GM19395 (cell line): Measurements from ENCODE around the gene KCNJ2.

Experiments
- ATAC-seq: cut with Tn5 transposase; IDR thresholded peaks from one replicate; pipeline ENCODE4 v1.9.1; 2021; ENCODE audit warnings: mild to moderate bottlenecking, moderate library complexity; ENCODE audit not compliant: unreplicated experiment

Gene KCNJ2

DNA sequence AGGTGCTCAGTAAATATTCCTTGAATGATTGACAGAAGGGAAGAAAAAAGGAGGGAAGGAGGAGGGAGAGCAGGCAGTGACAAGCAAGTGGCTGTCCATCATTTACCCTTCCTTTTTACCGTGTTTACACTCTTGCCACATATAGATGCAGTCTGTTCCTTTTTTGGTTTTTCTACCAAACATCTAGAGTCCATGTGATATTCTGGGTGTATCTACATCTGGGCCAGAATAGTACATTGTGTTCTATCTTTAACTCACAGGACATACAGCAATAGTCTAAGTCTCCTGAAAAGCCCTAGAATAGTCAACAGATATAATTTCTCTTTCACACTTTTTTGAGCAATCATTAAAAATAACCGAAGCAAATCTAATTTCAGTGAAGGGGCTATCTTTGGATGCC, 33.5 kb downstream of the KCNJ2 start:
- no peak for ATAC-seq

DNA sequence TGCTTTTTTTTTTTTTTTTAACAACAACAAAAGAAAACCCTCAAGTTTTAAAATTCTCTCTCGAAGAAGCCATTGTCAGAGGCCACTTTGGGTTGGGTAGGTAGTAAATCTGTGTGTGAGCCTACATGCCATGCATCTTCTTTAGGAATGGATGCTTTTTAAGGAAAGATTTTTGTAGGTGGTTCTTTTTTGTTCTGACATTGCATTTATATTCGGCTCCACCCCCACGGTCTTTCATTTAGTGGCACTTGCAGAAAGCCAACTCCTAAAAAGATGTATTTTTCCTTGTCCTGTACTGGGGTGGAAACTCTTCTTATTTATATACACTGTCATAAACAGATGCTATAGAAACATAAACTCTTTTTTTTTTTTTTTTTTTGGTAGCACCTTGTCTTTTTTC, 35.1 kb downstream of the KCNJ2 start:
- ATAC-seq = no peak

GRCh38 chr17:70205401-70205800, 36.1 kb downstream of the KCNJ2 start:
- ATAC-seq = no peak

DNA sequence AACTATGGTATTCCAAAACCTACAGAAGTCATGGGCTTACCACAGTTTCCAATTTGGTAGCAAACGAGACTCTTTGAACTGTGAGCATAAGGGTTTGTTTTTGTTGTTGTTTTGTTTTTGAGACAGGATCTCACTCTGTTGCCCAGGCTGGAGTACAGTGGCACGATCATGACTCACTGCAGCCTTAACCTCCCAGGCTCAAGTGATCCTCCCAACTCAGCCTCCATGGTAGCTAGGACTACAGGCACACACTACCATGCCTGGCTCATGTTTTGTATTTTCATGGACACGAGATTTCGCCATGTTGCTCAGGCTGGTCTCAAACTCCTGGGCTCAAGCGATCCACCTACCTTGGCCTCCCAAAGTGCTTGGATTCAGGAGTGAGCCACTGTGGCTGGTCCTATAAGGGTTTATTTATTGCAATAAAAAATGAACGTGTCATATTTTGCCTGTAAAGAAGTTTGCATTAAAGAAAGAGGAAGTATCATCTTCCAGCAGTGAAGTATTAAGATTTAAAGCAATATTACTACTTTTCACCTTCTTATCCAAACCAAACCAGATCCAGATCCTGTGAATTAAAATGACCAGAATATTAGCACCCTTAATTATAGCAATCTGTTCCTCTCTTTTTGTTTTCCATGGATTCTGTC, 37.2 kb downstream of the KCNJ2 start:
- ATAC-seq = no peak

DNA sequence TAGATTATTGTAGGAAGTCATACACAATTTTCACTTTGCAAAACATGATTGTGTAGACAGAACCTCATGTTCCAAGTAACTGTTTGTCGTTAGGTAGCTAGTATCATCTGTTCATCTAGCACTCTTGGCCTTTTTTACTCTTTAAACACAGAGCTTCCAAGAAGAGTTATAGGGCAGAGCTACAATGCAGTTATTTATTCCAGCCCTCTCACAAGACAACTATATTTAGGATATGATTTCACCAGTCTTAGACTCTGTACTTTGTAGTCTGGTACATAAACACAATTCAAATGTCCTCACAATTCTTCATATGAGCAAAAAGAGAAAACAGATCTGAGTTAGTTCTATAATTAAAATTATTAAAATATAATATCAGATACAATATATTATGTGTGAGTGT, 37.9 kb downstream of the KCNJ2 start:
- ATAC-seq = no peak

DNA sequence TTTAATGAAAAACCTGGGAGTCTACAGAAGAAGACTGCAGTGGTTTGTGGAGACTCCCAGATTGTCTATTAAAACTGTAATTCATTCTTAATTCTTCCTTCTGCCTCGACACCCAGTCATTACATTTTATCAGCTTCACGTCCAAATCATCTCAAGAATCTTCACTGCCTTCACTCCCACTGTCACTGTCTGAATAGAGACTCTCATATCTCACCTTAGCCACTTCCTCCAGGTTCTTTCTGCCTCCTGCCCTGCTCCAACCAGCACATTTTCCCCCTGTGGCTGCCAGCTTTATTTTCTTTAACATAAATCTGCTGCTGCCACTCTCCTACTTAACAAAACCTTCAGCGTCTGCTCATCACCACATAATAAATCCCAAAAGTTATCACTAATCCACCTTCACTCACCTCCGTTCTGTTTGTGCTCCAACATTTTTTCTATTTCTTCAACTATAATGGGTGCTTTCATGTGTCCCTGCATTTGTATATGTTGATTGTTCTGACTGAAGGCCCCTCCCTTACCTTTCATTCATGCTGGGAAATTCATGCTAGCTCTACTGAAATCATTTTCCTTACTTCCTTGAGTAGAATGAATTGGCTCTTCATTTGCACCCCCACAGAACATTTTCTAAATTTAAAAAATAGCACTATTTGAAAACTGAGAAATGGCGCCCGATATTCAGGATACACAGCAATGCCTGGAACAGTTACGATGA, 38.9 kb downstream of the KCNJ2 start:
- no peak for ATAC-seq

DNA sequence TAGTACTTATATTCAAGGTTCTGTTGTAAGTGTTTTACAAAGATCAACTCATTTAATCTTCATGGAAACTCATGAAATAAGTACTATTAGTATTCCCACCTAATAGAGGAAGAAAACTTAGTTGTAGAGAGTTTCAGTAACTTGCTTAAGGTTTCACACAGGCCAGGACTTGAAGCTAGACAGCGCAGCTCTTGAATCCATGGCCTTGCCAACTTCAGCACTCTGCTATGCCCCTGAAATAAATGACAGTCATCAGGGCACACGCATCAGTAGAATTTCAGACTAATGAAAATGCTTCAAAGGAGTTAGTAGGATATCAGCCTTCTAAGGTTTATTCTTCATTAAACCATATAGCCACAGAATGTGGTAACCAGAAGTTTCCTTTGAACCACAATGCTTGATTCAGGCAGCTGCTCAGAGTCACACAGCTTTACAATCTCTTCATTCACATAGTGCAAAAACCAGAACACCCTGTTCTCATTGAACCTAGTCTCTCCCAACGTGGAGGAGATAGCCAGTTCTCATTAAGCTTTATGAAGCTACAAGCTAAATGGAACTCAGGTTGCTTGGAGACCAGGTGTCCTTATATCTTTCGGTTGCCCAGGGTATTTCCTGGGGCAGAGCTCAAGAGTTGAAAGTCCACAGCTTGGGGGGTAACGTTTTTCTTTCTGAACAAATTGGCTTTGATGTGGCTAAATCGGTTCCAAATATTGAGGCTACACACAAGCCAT, 39.7 kb downstream of the KCNJ2 start:
- ATAC-seq = no peak

GRCh38 chr17:70215656-70216055, 46.3 kb downstream of the KCNJ2 start:
- ATAC-seq = no peak

- ATAC-seq = no peak
These were observed 48.2 kb downstream of the KCNJ2 start for GRCh38 chr17:70217571-70217970.

- ATAC-seq = no peak
These were observed 55.9 kb downstream of the KCNJ2 start for GRCh38 chr17:70225276-70225675.
